Osteoblast (primary cell): Measurements from ENCODE around the gene C14orf132. TPM values are rescaled to one million over a fixed set of nuclear protein-coding genes. Genes with fewer than 3 reads are reported as not detected.

Experiments used
- DNase-seq: peaks from one replicate; pipeline ENCODE4 v3.0.0; 2011; ENCODE audit warnings: low spot score, mixed read lengths; ENCODE audit not compliant: insufficient read length; ENCODE audit errors: missing footprints
- H2AFZ ChIP-seq: 2 replicates; pipeline ENCODE4 v1.6.0; 2011; ENCODE audit warnings: mild to moderate bottlenecking, low read length
- H3K27ac ChIP-seq: 2 replicates; pipeline ENCODE4 v1.5.1; 2011; ENCODE audit warnings: mild to moderate bottlenecking, low read depth, low read length, moderate library complexity
- H3K27me3 ChIP-seq: 2 replicates; pipeline ENCODE4 v1.6.0; 2012; ENCODE audit warnings: mild to moderate bottlenecking, control low read depth, inconsistent platforms, low read length, moderate library complexity; ENCODE audit not compliant: insufficient read depth
- H3K36me3 ChIP-seq: 2 replicates; pipeline ENCODE4 v1.5.1; 2011; ENCODE audit warnings: mild to moderate bottlenecking, low read length, control low read depth, moderate library complexity; ENCODE audit not compliant: insufficient read depth
- H3K4me1 ChIP-seq: 2 replicates; pipeline ENCODE4 v1.5.1; 2011; ENCODE audit warnings: mild to moderate bottlenecking, low read length, control low read depth, moderate library complexity; ENCODE audit not compliant: insufficient read depth
- H3K4me2 ChIP-seq: 2 replicates; pipeline ENCODE4 v1.6.0; 2011; ENCODE audit warnings: mild to moderate bottlenecking, low read length; ENCODE audit not compliant: insufficient read depth
- H3K4me3 ChIP-seq: fragments of 200-600 bp; sonication (generic); 3 replicates; pipeline ENCODE4 v1.5.1; 2012; ENCODE audit warnings: mild to moderate bottlenecking, low read length, inconsistent platforms; ENCODE audit not compliant: insufficient read depth
- H3K79me2 ChIP-seq: 2 replicates; pipeline ENCODE4 v1.6.0; 2012; ENCODE audit warnings: mild to moderate bottlenecking, low read length, control low read depth, inconsistent platforms; ENCODE audit not compliant: insufficient read depth
- H3K9me3 ChIP-seq: 2 replicates; pipeline ENCODE4 v1.5.1; 2011; ENCODE audit warnings: low read depth, low read length, control low read depth
- H4K20me1 ChIP-seq: 2 replicates; pipeline ENCODE4 v1.6.0; 2012; ENCODE audit warnings: mild to moderate bottlenecking, low read length, control low read depth; ENCODE audit not compliant: insufficient read depth
- CTCF ChIP-seq: IDR thresholded peaks from 2 replicates; pipeline ENCODE4 v1.5.1; 2011; ENCODE audit warnings: mild to moderate bottlenecking, low read depth, low read length, moderate library complexity; ENCODE audit errors: extremely low read depth
- total RNA-seq: library from RNA; depleted of rRNA; stranded (reverse); fragments of >200 nt; gene quantifications from 2 replicates; pipeline ENCODE4 v1.2.3, GENCODE V29; 2012

C14orf132 gene
- total RNA-seq, 1 donor = 40.2 TPM

GRCh38 chr14:96104469-96105057, 65.4 kb downstream of the C14orf132 start:
- H3K27ac ChIP-seq = peak overlapping the region; percentile 91

GRCh38 chr14:96105089-96105925, 66.1 kb downstream of the C14orf132 start:
- Histone ChIP-seq H3K4me2 (no peak overlapping the region), H3K79me2 (no peaks in the 10 kb centered on the region), H3K36me3 (no peaks in the 10 kb centered on the region), H2AFZ (peak overlapping the region; percentile 30), H3K4me1 (peaks cover 20% of the 10 kb centered on the region), H3K9me3 (no peaks in the 10 kb centered on the region), H3K27ac (peak overlapping the region; percentile 91), H3K4me3 (no peak overlapping the region), H4K20me1 (no peaks in the 10 kb centered on the region), H3K27me3 (no peaks in the 10 kb centered on the region)
- TF ChIP-seq CTCF = no peak
- DNase-seq = peak; percentile 87

More at GRCh38 chr14:96104469-96105057, 65.4 kb downstream of the C14orf132 start:
- peaks cover 20% of the 10 kb centered on the region for H3K4me1 ChIP-seq
- no peak for TF ChIP-seq CTCF
- H3K79me2 ChIP-seq = no peaks in the 10 kb centered on the region
- H3K27me3 ChIP-seq = no peaks in the 10 kb centered on the region
- peak overlapping the region; percentile 12 for H3K4me2 ChIP-seq
- no peaks in the 10 kb centered on the region for H3K36me3 ChIP-seq
- no peaks in the 10 kb centered on the region for H4K20me1 ChIP-seq
- H2AFZ ChIP-seq = peak overlapping the region; percentile 67
- H3K9me3 ChIP-seq = no peaks in the 10 kb centered on the region
- no peak overlapping the region for H3K4me3 ChIP-seq
- DNase-seq = peak; percentile 98

GRCh38 chr14:96105926-96106441, 66.8 kb downstream of the C14orf132 start:
- DNase-seq = no peak
- no peak for TF ChIP-seq CTCF
- H3K4me2 ChIP-seq = no peak overlapping the region

GRCh38 chr14:96106891-96107290, 67.7 kb downstream of the C14orf132 start:
- H3K4me2 ChIP-seq = no peak overlapping the region
- H3K4me3 ChIP-seq = no peak overlapping the region
- DNase-seq = no peak
- no peak overlapping the region for H2AFZ ChIP-seq
- H3K79me2 ChIP-seq = no peaks in the 10 kb centered on the region
- peaks cover 13% of the 10 kb centered on the region for H3K4me1 ChIP-seq
- H3K27me3 ChIP-seq = no peaks in the 10 kb centered on the region
- H4K20me1 ChIP-seq = no peaks in the 10 kb centered on the region
- no peak for TF ChIP-seq CTCF
- H3K9me3 ChIP-seq = no peaks in the 10 kb centered on the region
- H3K27ac ChIP-seq = no peak overlapping the region
- no peaks in the 10 kb centered on the region for H3K36me3 ChIP-seq

More at GRCh38 chr14:96105926-96106441, 66.8 kb downstream of the C14orf132 start:
- Histone ChIP-seq H2AFZ (no peak overlapping the region), H3K9me3 (no peaks in the 10 kb centered on the region), H3K4me3 (no peak overlapping the region), H3K27ac (no peak overlapping the region), H3K4me1 (peaks cover 15% of the 10 kb centered on the region), H4K20me1 (no peaks in the 10 kb centered on the region), H3K79me2 (no peaks in the 10 kb centered on the region), H3K36me3 (no peaks in the 10 kb centered on the region), H3K27me3 (no peaks in the 10 kb centered on the region)
